ENCODE measurements around the gene ENTPD5. TPM values are rescaled to one million over a fixed set of nuclear protein-coding genes. Genes with fewer than 3 reads are reported as not detected.

The ENTPD5 gene
- total RNA-seq, 1 experiment from 2014 or later, result 6.8 TPM

- H3K14ac ChIP-seq (ENCODE audit: insufficient read depth, low read length), result peak within 1 kb of the TSS; percentile 77
- H2BK20ac ChIP-seq (ENCODE audit: low read depth, low read length, poor library complexity, severe bottlenecking), result no peak within 1 kb of the TSS
- Mint-ChIP-seq H3K4me3 (peak within 1 kb of the TSS; percentile 88 to 93), H3K36me3 (ENCODE audit: insufficient read depth in 1 of 3, low read depth in 3 of 3) (peaks cover 4 to 12% (median 11%) of the 10 kb centered on the region in 3 experiments; a peak in 5 of 7 replicates), H3K4me1 (peaks cover 5 to 10% of the 10 kb centered on the region in 2 experiments; a peak in 3 of 4 replicates), H3K9me3 (no peaks in the 10 kb centered on the region), H3K27ac (peak within 1 kb of the TSS; percentile 80 to 97 (median 92)), H3K27me3 (ENCODE audit: low read depth) (peaks cover 17% of the 10 kb centered on the region)
- H4K8ac ChIP-seq (replicated peaks; ENCODE audit: insufficient read length, low read depth, low read length), result no peak within 1 kb of the TSS
- H2AK5ac ChIP-seq (ENCODE audit: insufficient read length, low read length), result no peak within 1 kb of the TSS
- peak within 1 kb of the TSS; percentile 81 for H3K18ac ChIP-seq (ENCODE audit: insufficient read length, low read depth, low read length)
- H3T11ph ChIP-seq (ENCODE audit: low read length), result no peak within 1 kb of the TSS
- no peaks in the 10 kb centered on the region for H3K4me1 ChIP-seq (ENCODE audit: insufficient read depth, low read length)
- no peak for TF ChIP-seq CTCF (conservative IDR thresholded peaks at IDR 0.05)
- no peaks in the 10 kb centered on the region for H3K23me2 ChIP-seq (ENCODE audit: insufficient read length, low read depth, low read length, poor library complexity, severe bottlenecking)
- no peak within 1 kb of the TSS for H3K23ac ChIP-seq (ENCODE audit: insufficient read length, low read depth, low read length)
- H2AFZ ChIP-seq (ENCODE audit: low read length), result peak within 1 kb of the TSS; percentile 79
- H3K4me2 ChIP-seq (ENCODE audit: insufficient read depth, insufficient read length, low read length), result peak within 1 kb of the TSS; percentile 34
- H3K27ac ChIP-seq (ENCODE audit: insufficient read length, low read depth, low read length), result no peak within 1 kb of the TSS
- no peak within 1 kb of the TSS for H4K91ac ChIP-seq (ENCODE audit: insufficient read length, low read depth, low read length)
- H3K4ac ChIP-seq (ENCODE audit: low read depth, low read length), result no peak within 1 kb of the TSS
- no peak within 1 kb of the TSS for H2BK5ac ChIP-seq (ENCODE audit: insufficient read length, low read length)
- no peaks in the 10 kb centered on the region for H3K79me1 ChIP-seq (ENCODE audit: insufficient read depth, low read depth, low read length, poor library complexity, severe bottlenecking)
- no peak within 1 kb of the TSS for H2BK120ac ChIP-seq (ENCODE audit: low read depth, low read length, poor library complexity, severe bottlenecking)
- H3K9me3 ChIP-seq (ENCODE audit: control insufficient read depth, low read depth, low read length), result no peaks in the 10 kb centered on the region
- WGBS (ENCODE audit: extremely low coverage, insufficient read length, low lambda C conversion rate), result no CpG with 5 or more reads among the region's 70 CpGs
- H4K20me1 ChIP-seq (ENCODE audit: control insufficient read depth, insufficient read depth, insufficient read length), result no peaks in the 10 kb centered on the region
- H3K9ac ChIP-seq (ENCODE audit: extremely low read depth, insufficient read length, low read length), result peak within 1 kb of the TSS; percentile 11
- no peaks in the 10 kb centered on the region for H3K79me2 ChIP-seq (ENCODE audit: insufficient read depth, low read length)
- H2BK15ac ChIP-seq (ENCODE audit: low read depth, low read length), result no peak within 1 kb of the TSS
- H3K27me3 ChIP-seq (ENCODE audit: insufficient read depth, low read length), result no peaks in the 10 kb centered on the region
- H3K56ac ChIP-seq (ENCODE audit: insufficient read length, low read depth, low read length), result no peak within 1 kb of the TSS
- no peak within 1 kb of the TSS for H2BK12ac ChIP-seq (ENCODE audit: insufficient read length, low read depth, low read length)
- H4K5ac ChIP-seq (ENCODE audit: insufficient read length, low read depth, low read length), result no peak within 1 kb of the TSS
- DNase-seq, result peak; percentile 97
These were observed 69.0 kb downstream of the ENTPD5 start, which contains the start of the genes COQ6 and FAM161B for GRCh38 chr14:73949752-73950734. Gene COQ6, plus strand, starts transcription at chr14:73950302. Its CDS starts 31 bp downstream, at chr14:73950333. Gene FAM161B, minus strand, starts transcription at chr14:73950094. Its CDS starts 68 bp downstream, at chr14:73950026.
